K562 (cell line): ENCODE data around the gene DCAF10. TPM values are rescaled to one million over a fixed set of nuclear protein-coding genes. Genes with fewer than 3 reads are reported as not detected.
A peak's percentile ranks its signal among the peaks of the same experiment; 100 is the strongest.

ENCODE experiments used
- BHLHE40 ChIP-seq: IDR thresholded peaks from 2 replicates; pipeline ENCODE4 v1.6.1; 2011; ENCODE audit warnings: low read length, improper control_type of control experiment
- BRF1 ChIP-seq: IDR thresholded peaks from 3 replicates; pipeline ENCODE4 v1.6.1; 2011; ENCODE audit warnings: borderline replicate concordance, mild to moderate bottlenecking; ENCODE audit not compliant: insufficient read length; ENCODE audit errors: extremely low read depth
- CREM ChIP-seq: IDR thresholded peaks from 2 replicates; pipeline ENCODE4 v1.6.1; 2014; ENCODE audit warnings: antibody characterized with exemption, low read depth
- ELF2 ChIP-seq: fragments of 250-450 bp; sonication (Bioruptor Pico); IDR thresholded peaks from 2 replicates; pipeline ENCODE4 v1.5.0; 2021; ENCODE audit warnings: mild to moderate bottlenecking
- FOXK1 ChIP-seq: sonication (generic); formaldehyde crosslinking; IDR thresholded peaks from 2 replicates; pipeline ENCODE4 v1.8.0; 2022; ENCODE audit warnings: missing genetic modification reagents, mild to moderate bottlenecking, borderline replicate concordance
- HDAC3 ChIP-seq: fragments of 450-650 bp; IDR thresholded peaks from 2 replicates; pipeline ENCODE4 v1.6.1; 2018; ENCODE audit warnings: borderline replicate concordance, mild to moderate bottlenecking, moderate library complexity; ENCODE audit not compliant: partially characterized antibody
- KLF16 ChIP-seq: IDR thresholded peaks from 2 replicates; pipeline ENCODE4 v1.6.1; 2016; ENCODE audit warnings: antibody characterized with exemption
- POLR3G ChIP-seq: IDR thresholded peaks from 2 replicates; pipeline ENCODE4 v1.6.1; 2011; ENCODE audit not compliant: insufficient read length, insufficient replicate concordance; ENCODE audit errors: extremely low read depth
- PTRF ChIP-seq: fragments of 450-650 bp; IDR thresholded peaks from 2 replicates; pipeline ENCODE4 v1.6.1; 2016; ENCODE audit warnings: mild to moderate bottlenecking, missing genetic modification characterization, missing compliant biosample characterization
- THRA ChIP-seq: fragments of 450-650 bp; IDR thresholded peaks from 2 replicates; pipeline ENCODE4 v1.6.1; 2017; ENCODE audit warnings: mild to moderate bottlenecking, moderate library complexity
- ZBTB7A ChIP-seq: IDR thresholded peaks from 2 replicates; pipeline ENCODE4 v1.6.1; 2011; ENCODE audit warnings: low read depth, mild to moderate bottlenecking, low read length, moderate library complexity, borderline replicate concordance; ENCODE audit not compliant: control insufficient read depth
- ZNF239 ChIP-seq: fragments of 250-450 bp; sonication (Bioruptor Pico); IDR thresholded peaks from 2 replicates; pipeline ENCODE4 v1.4.0; 2020; ENCODE audit warnings: mild to moderate bottlenecking
- ZNF518B ChIP-seq: fragments of 250-450 bp; sonication (Bioruptor Pico); IDR thresholded peaks from 2 replicates; pipeline ENCODE4 v1.5.0; 2021; ENCODE audit warnings: mild to moderate bottlenecking, moderate library complexity
- polyA plus RNA-seq, 8 experiments: library from polyadenylated mRNA; depleted of rRNA in 4 of 8; stranded (reverse) in 5 of 8; unstranded in 3 of 8; fragments of >200 nt; fragmentation: Nextera tagmentation in 2 of 8; fragmentation: Illumina TruSeq in 1 of 8; extraction: Ambion mirVana in 2 of 8; extraction: Trizol in 1 of 8; gene quantifications; 2 replicates each; pipeline versions ENCODE4 v1.2.1 to v1.2.3, GENCODE V29; 2011 to 2014; ENCODE audit warnings: inconsistent platforms in 1 of 8, missing spikeins in 1 of 8
- total RNA-seq, 7 experiments: library from RNA; depleted of rRNA in 6 of 7; stranded (reverse); fragments of >200 nt in 6 of 7; fragmentation: Illumina TruSeq in 2 of 7; extraction: Trizol in 2 of 7; gene quantifications; 2 replicates each; pipeline versions ENCODE4 v1.2.1 to v1.2.3, GENCODE V29; 2011 to 2021; ENCODE audit warnings: low replicate concordance in 1 of 7
- TF ChIP-seq, protein P1 (sequence below): fragments of 250-450 bp; sonication (Bioruptor Pico); IDR thresholded peaks from 2 replicates; pipeline ENCODE4 v1.4.0; 2020; ENCODE audit warnings: mild to moderate bottlenecking, moderate library complexity
- TF ChIP-seq, protein P2 (sequence below): IDR thresholded peaks from 2 replicates; pipeline ENCODE4 v1.6.1; 2011; ENCODE audit warnings: borderline replicate concordance, low read depth, mild to moderate bottlenecking, moderate library complexity, low read length; ENCODE audit not compliant: insufficient read depth, poor library complexity, severe bottlenecking

DCAF10 gene
- total and polyA plus RNA-seq, 9 of the 15 experiments (the other 6 are each of a cell fraction or from before 2014, with no cell fraction given) = 6.8 to 40.1 (median 16.9) TPM

DNA sequence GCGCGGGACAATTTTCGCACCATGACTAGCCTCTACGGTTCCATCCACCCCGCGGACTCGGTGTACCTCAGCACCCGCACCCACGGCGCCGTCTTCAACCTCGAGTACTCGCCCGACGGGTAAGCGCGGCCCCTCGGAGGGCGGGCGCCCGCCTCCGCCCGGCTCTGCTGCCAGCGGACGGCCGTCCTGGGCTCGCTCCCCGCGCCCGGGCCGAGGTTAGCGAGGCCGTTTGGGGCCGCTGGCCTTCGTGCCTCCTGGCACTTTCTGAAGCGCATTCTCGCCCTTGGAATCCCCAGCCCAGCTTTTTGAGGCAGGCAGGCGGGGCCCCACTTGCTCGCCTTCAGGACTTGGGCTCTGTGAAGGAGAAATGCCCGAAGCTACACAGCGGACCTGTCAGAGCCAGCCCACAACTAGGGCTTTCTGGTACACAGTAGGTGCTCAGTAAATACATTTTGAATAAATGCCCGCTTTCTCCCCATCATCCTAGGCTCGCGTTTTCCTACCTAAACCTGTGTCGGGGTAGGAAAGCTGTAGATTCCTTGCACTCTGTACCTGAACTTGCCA, 772 bp downstream of the DCAF10 start (continued):
- TF ChIP-seq THRA (no peak), KLF16 (no peak), ELF2 (CRISPR knock-in tag) (peak; percentile 38; the same call in 1 of the 2 replicates), FOXK1 (CRISPR knock-in tag) (0 out of 2 replicates have a peak, but pooled peaks have one; percentile 40), BRF1 (no peak), HDAC3 (no peak), ZNF518B (CRISPR knock-in tag) (no peak), POLR3G (no peak), ZBTB7A (no peak), BHLHE40 (no peak), CREM (0 out of 2 replicates have a peak, but pooled peaks have one; percentile 3), PTRF (no peak), ZNF239 (CRISPR knock-in tag) (no peak)
- TF ChIP-seq, protein P1, sequence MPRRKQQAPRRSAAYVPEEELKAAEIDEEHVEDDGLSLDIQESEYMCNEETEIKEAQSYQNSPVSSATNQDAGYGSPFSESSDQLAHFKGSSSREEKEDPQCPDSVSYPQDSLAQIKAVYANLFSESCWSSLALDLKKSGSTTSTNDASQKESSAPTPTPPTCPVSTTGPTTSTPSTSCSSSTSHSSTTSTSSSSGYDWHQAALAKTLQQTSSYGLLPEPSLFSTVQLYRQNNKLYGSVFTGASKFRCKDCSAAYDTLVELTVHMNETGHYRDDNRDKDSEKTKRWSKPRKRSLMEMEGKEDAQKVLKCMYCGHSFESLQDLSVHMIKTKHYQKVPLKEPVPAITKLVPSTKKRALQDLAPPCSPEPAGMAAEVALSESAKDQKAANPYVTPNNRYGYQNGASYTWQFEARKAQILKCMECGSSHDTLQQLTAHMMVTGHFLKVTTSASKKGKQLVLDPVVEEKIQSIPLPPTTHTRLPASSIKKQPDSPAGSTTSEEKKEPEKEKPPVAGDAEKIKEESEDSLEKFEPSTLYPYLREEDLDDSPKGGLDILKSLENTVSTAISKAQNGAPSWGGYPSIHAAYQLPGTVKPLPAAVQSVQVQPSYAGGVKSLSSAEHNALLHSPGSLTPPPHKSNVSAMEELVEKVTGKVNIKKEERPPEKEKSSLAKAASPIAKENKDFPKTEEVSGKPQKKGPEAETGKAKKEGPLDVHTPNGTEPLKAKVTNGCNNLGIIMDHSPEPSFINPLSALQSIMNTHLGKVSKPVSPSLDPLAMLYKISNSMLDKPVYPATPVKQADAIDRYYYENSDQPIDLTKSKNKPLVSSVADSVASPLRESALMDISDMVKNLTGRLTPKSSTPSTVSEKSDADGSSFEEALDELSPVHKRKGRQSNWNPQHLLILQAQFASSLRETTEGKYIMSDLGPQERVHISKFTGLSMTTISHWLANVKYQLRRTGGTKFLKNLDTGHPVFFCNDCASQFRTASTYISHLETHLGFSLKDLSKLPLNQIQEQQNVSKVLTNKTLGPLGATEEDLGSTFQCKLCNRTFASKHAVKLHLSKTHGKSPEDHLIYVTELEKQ = no peak
- TF ChIP-seq, protein P2, sequence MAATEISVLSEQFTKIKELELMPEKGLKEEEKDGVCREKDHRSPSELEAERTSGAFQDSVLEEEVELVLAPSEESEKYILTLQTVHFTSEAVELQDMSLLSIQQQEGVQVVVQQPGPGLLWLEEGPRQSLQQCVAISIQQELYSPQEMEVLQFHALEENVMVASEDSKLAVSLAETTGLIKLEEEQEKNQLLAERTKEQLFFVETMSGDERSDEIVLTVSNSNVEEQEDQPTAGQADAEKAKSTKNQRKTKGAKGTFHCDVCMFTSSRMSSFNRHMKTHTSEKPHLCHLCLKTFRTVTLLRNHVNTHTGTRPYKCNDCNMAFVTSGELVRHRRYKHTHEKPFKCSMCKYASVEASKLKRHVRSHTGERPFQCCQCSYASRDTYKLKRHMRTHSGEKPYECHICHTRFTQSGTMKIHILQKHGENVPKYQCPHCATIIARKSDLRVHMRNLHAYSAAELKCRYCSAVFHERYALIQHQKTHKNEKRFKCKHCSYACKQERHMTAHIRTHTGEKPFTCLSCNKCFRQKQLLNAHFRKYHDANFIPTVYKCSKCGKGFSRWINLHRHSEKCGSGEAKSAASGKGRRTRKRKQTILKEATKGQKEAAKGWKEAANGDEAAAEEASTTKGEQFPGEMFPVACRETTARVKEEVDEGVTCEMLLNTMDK = no peak
